ENCODE data around the gene CD3D.

Gene CD3D

DNA sequence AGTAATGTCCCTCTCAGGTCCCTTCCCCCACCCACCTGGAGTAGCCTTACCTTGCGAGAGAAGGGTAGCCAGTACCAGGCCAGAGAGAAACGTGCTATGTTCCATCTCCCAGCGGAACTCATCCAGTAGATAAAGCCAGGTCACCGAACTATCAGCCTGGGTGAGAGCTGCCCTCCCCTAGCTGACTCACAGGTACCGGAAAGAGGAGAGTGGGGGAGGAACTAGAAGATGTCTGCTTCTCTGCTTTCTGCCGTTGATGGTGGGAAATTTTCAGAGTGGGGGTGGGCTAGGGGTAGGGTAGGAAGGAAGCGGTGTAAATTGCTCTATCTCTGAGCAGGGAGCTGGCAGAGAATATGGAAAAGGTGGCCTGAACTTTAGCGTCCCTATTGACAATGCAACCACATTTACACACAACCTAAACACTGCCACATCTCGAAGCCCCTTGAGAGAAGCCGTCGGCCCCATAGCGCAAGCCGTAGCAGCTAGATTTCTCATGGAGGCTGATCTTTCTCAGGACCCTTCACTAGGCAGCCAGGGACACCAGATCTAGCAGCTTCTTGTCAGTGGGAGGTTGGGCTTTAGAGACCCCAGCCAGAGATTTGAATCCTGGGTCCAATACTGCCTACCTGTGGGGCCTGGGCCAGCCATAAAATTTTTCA is at the start of gene CD3D:
Gene CD3D (minus strand): TSS at position 203 of the 659 bp plus-strand sequence. CDS start 98 bp downstream, at position 105.
- Mint-ChIP-seq H3K27ac (peak within 1 kb of the TSS; percentile 92), H3K4me1 (peaks cover 61% of the 10 kb centered on the region), H3K36me3 (ENCODE audit: low read depth) (peaks cover 65% of the 10 kb centered on the region), H3K4me3 (peak within 1 kb of the TSS; percentile 88), H3K27me3 (no peaks in the 10 kb centered on the region), H3K9me3 (no peaks in the 10 kb centered on the region)
- DNase-seq (peak; percentile 67), ATAC-seq (peak; percentile 63)

DNA sequence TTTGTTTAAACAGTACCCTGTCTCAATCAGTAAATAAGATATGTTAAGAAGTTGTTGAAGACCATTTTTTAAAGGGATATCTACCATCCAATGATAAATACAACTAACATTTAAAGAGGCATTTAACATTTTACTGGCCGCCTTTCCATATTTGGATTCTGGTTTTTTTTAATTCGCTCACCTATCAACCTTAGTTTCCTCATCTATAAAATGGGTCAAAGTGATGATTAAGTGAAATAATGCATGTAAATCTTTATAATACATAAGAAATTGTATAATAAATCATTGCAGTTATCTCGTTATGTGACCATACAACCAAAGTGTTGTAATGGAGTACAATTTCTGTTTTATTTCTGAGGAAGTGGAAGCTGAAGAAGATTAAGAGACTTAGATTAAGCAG is 41.2 kb upstream of the CD3D start:
- no peak overlapping the region for H3K4me3 Mint-ChIP-seq
- no peak for ATAC-seq
- no peaks in the 10 kb centered on the region for H3K9me3 Mint-ChIP-seq
- H3K36me3 Mint-ChIP-seq (ENCODE audit: low read depth), result peaks cover 62% of the 10 kb centered on the region
- no peak for DNase-seq
- H3K27ac Mint-ChIP-seq, result no peak overlapping the region
- H3K4me1 Mint-ChIP-seq, result no peaks in the 10 kb centered on the region
- no peaks in the 10 kb centered on the region for H3K27me3 Mint-ChIP-seq

- DNase-seq (no peak), ATAC-seq (no peak)
- H3K27ac Mint-ChIP-seq, result no peak overlapping the region
- no peak overlapping the region for H3K4me3 Mint-ChIP-seq
- H3K27me3 Mint-ChIP-seq, result no peaks in the 10 kb centered on the region
- H3K4me1 Mint-ChIP-seq, result no peaks in the 10 kb centered on the region
- peaks cover 69% of the 10 kb centered on the region for H3K36me3 Mint-ChIP-seq (ENCODE audit: low read depth)
- no peaks in the 10 kb centered on the region for H3K9me3 Mint-ChIP-seq
These were observed 40.4 kb upstream of the CD3D start for GRCh38 chr11:118382954-118383353.

- H3K9me3 Mint-ChIP-seq, result no peaks in the 10 kb centered on the region
- no peaks in the 10 kb centered on the region for H3K4me1 Mint-ChIP-seq
- ATAC-seq (no peak), DNase-seq (no peak)
- no peaks in the 10 kb centered on the region for H3K27me3 Mint-ChIP-seq
- H3K36me3 Mint-ChIP-seq (ENCODE audit: low read depth), result peaks cover 63% of the 10 kb centered on the region
- no peak overlapping the region for H3K27ac Mint-ChIP-seq
- no peak overlapping the region for H3K4me3 Mint-ChIP-seq
These were observed 38.1 kb upstream of the CD3D start for GRCh38 chr11:118380571-118380970.

GRCh38 chr11:118379497-118379896 is 37.0 kb upstream of the CD3D start:
- ATAC-seq, result no peak
- H3K36me3 Mint-ChIP-seq (ENCODE audit: low read depth), result peaks cover 59% of the 10 kb centered on the region
- H3K27ac Mint-ChIP-seq, result no peak overlapping the region

DNA sequence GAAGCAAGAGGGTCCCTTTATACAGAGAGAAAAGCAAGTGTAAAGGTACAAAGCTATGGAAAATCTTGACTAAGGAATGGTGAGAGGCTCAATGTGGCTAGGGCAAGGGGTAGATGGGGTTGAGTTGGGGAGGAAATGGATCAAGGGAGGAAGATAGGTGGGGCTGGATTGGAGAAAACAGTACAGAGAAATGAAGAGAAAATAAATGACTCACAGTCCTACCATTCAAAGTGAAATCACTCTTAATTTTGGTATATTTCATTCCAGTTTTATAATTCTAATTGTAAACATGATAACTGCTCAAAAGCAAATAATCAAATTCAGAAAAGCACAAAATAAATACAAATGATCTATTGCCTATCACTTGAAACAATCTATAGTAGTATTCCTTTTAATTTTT is 33.5 kb upstream of the CD3D start:
- H3K27me3 Mint-ChIP-seq, result no peaks in the 10 kb centered on the region
- H3K9me3 Mint-ChIP-seq, result no peaks in the 10 kb centered on the region
- H3K4me3 Mint-ChIP-seq, result no peak overlapping the region
- ATAC-seq (no peak), DNase-seq (no peak)
- peak overlapping the region; percentile 13 for H3K27ac Mint-ChIP-seq
- H3K36me3 Mint-ChIP-seq (ENCODE audit: low read depth), result peaks cover 61% of the 10 kb centered on the region
- H3K4me1 Mint-ChIP-seq, result no peaks in the 10 kb centered on the region

More at GRCh38 chr11:118379497-118379896, 37.0 kb upstream of the CD3D start:
- Mint-ChIP-seq H3K4me1 (no peaks in the 10 kb centered on the region), H3K9me3 (no peaks in the 10 kb centered on the region), H3K27me3 (no peaks in the 10 kb centered on the region), H3K4me3 (no peak overlapping the region)
- no peak for DNase-seq

GRCh38 chr11:118374729-118375128 is 32.2 kb upstream of the CD3D start:
- H3K36me3 Mint-ChIP-seq (ENCODE audit: low read depth), result peaks cover 64% of the 10 kb centered on the region

DNA sequence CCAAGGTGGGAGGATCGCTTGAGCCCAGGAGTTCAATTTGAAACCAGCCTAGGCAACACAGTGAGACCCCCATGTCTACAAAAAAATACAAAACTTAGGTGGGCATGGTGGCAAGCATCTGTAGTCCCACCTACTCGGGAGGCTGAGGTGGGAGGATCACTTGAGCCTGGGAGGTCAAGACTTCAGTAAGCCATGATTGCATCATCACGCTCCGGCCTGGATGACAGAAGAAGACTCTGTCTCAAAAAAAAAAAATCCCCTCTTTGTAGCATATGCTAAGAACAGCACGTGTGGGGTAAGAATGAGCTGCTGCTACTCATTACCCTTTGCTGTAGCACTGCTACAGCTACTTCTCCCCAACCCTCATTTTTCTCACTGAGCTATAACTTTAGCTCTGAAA is 31.4 kb upstream of the CD3D start:
- H3K9me3 Mint-ChIP-seq, result no peaks in the 10 kb centered on the region
- peak overlapping the region; percentile 0 for H3K27ac Mint-ChIP-seq
- ATAC-seq, result no peak
- no peaks in the 10 kb centered on the region for H3K4me1 Mint-ChIP-seq
- peaks cover 65% of the 10 kb centered on the region for H3K36me3 Mint-ChIP-seq (ENCODE audit: low read depth)
- DNase-seq, result no peak
- no peak overlapping the region for H3K4me3 Mint-ChIP-seq
- H3K27me3 Mint-ChIP-seq, result no peaks in the 10 kb centered on the region

More at GRCh38 chr11:118374729-118375128, 32.2 kb upstream of the CD3D start:
- DNase-seq (no peak), ATAC-seq (no peak)
- Mint-ChIP-seq H3K27ac (no peak overlapping the region), H3K9me3 (no peaks in the 10 kb centered on the region), H3K27me3 (no peaks in the 10 kb centered on the region), H3K4me1 (no peaks in the 10 kb centered on the region), H3K4me3 (no peak overlapping the region)

DNA sequence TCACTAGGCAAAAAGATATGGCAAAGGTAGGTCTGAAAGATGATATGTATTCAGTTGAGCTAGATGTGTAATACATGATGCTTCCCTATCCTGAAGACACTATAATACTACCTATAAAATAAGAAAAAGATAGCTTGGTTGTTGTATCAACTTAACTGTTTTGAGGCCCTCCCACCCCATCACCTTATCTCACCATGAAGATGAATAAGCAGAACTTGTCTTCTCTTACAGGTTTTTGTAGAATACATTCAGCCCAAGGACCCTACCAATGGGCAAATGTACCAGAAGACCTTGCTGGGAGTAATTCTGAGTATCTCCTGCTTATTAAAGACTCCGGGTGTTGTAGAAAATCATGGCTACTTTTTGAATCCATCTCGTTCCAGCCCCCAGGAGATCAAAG is 30.8 kb upstream of the CD3D start:
- Mint-ChIP-seq H3K27me3 (no peaks in the 10 kb centered on the region), H3K36me3 (ENCODE audit: low read depth) (peaks cover 66% of the 10 kb centered on the region), H3K4me1 (no peaks in the 10 kb centered on the region), H3K27ac (no peak overlapping the region), H3K4me3 (no peak overlapping the region), H3K9me3 (no peaks in the 10 kb centered on the region)
- ATAC-seq (no peak), DNase-seq (no peak)

GRCh38 chr11:118370774-118371173 is 28.3 kb upstream of the CD3D start:
- no peaks in the 10 kb centered on the region for H3K4me1 Mint-ChIP-seq
- no peak overlapping the region for H3K27ac Mint-ChIP-seq
- H3K36me3 Mint-ChIP-seq (ENCODE audit: low read depth), result peaks cover 62% of the 10 kb centered on the region
- no peaks in the 10 kb centered on the region for H3K27me3 Mint-ChIP-seq
- no peak overlapping the region for H3K4me3 Mint-ChIP-seq
- no peaks in the 10 kb centered on the region for H3K9me3 Mint-ChIP-seq
- ATAC-seq (no peak), DNase-seq (no peak)

GRCh38 chr11:118366287-118366686 is 23.8 kb upstream of the CD3D start:
- DNase-seq, result no peak

GRCh38 chr11:118364956-118365615 is 22.6 kb upstream of the CD3D start:
- no peak overlapping the region for H3K27ac Mint-ChIP-seq
- DNase-seq (no peak), ATAC-seq (no peak)
- H3K4me1 Mint-ChIP-seq, result peaks cover 34% of the 10 kb centered on the region
- no peaks in the 10 kb centered on the region for H3K9me3 Mint-ChIP-seq
- no peaks in the 10 kb centered on the region for H3K27me3 Mint-ChIP-seq
- no peak overlapping the region for H3K4me3 Mint-ChIP-seq
- peaks cover 42% of the 10 kb centered on the region for H3K36me3 Mint-ChIP-seq (ENCODE audit: low read depth)

More at GRCh38 chr11:118366287-118366686, 23.8 kb upstream of the CD3D start:
- no peaks in the 10 kb centered on the region for H3K9me3 Mint-ChIP-seq
- peaks cover 52% of the 10 kb centered on the region for H3K36me3 Mint-ChIP-seq (ENCODE audit: low read depth)
- no peak for ATAC-seq
- H3K4me1 Mint-ChIP-seq, result peaks cover 24% of the 10 kb centered on the region
- H3K4me3 Mint-ChIP-seq, result no peak overlapping the region
- H3K27me3 Mint-ChIP-seq, result no peaks in the 10 kb centered on the region
- H3K27ac Mint-ChIP-seq, result no peak overlapping the region

DNA sequence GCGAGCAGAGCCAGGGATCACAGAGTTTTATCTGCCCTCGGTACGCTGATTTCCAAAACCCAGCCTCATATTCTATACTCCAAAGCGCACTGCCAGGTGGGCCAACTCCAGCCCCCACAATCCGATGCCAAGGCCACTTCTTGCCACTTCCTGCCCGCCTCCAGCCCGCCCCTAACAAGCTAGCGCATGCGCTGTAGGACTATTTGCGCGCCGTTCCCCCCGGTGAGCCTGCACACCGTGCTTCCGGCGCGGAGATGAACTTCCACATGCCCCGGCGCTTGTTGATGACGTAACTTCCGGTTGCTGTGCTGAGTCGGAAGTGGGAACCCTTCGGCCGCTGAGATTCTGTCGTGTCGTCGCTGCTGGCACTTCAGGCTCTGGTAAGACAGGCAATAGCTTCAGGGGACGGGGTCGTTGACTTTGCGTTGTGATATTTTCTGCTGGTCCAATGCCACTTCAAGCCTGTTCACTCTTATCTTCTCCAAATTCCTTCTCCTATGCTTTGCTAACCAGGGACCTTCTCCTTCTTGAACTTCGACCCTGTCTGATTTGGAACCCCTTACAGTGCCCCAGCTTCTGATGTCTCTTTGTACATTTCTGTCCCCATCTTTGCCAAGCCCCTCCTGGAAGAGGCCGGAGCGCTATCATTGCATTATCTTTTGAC is 16.9 kb upstream of the CD3D start, which contains the start of gene UBE4A:
Gene UBE4A (plus strand): TSS at position 306 of the 664 bp plus-strand sequence. CDS start 5,481 bp downstream, outside the sequence.
- Mint-ChIP-seq H3K36me3 (ENCODE audit: low read depth) (peaks cover 15% of the 10 kb centered on the region), H3K27me3 (peaks cover 5% of the 10 kb centered on the region), H3K4me1 (peaks cover 49% of the 10 kb centered on the region), H3K27ac (peak within 1 kb of the TSS; percentile 97), H3K4me3 (peak within 1 kb of the TSS; percentile 100), H3K9me3 (no peaks in the 10 kb centered on the region)
- peak; percentile 92 for ATAC-seq
- peak; percentile 99 for DNase-seq

GRCh38 chr11:118358071-118358470 is 15.6 kb upstream of the CD3D start:
- DNase-seq (no peak), ATAC-seq (no peak)
- Mint-ChIP-seq H3K9me3 (no peaks in the 10 kb centered on the region), H3K4me3 (no peak overlapping the region), H3K36me3 (ENCODE audit: low read depth) (peaks cover 16% of the 10 kb centered on the region), H3K27ac (peak overlapping the region; percentile 49), H3K27me3 (peaks cover 5% of the 10 kb centered on the region), H3K4me1 (peaks cover 45% of the 10 kb centered on the region)

Measured in activated naive CD8-positive, alpha-beta T cell treated with anti-CD3 and anti-CD28 coated beads, Interleukin-2, amount 50 U/mL, for 24 hours (primary cell).